ENCODE measurements around the gene CLIC6.

The CLIC6 gene

DNA sequence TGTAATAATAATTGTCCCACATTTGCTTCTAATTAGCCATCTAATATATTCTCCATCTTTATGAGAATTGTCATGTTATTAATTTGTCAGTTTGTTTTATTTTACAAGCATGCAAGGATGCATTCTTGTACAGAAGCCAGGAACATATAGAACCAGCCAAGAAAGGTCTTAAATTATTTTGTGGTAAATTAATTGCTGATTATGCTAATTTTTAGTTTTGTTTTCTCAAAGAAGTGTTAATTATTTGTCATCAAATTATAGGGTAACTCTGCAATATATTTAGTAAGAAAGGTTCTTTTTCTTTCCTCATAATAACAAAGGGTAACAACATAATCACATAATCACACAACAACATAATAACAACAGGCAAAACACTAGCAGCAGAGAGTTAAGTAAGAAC lies 5.7 kb downstream of the CLIC6 start:
- H3K27me3 Mint-ChIP-seq: peaks cover 21% of the 10 kb centered on the region

DNA sequence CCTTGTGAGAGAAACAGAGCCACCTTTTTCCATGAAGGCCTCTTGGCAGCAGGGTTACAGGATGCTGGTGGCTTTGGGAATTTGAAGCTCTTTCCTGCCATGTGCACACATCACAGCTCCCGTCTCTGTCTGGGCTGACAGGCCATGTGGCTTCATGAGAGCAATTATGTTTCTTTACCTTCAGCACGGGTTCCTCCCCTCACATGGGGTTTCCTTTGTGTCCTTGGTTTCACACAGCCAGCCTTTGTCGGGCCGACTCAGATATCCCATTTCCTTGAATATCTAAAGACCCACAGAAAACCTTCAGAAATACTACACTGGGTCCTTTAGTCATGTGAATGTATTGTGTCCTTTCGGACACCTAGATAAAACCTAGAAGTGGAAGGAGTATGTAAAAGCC lies 7.1 kb downstream of the CLIC6 start:
- peaks cover 23% of the 10 kb centered on the region for H3K27me3 Mint-ChIP-seq
- H3K4me3 Mint-ChIP-seq: no peak overlapping the region
- H3K4me1 Mint-ChIP-seq: peaks cover 6% of the 10 kb centered on the region
- H3K27ac Mint-ChIP-seq: no peak overlapping the region
- H3K36me3 Mint-ChIP-seq: peaks cover 3% of the 10 kb centered on the region
- H3K9me3 Mint-ChIP-seq: no peaks in the 10 kb centered on the region

More for the DNA sequence above, 5.7 kb downstream of the CLIC6 start:
- no peak overlapping the region for H3K4me3 Mint-ChIP-seq
- no peaks in the 10 kb centered on the region for H3K9me3 Mint-ChIP-seq
- H3K36me3 Mint-ChIP-seq: no peaks in the 10 kb centered on the region
- no peak overlapping the region for H3K27ac Mint-ChIP-seq
- peaks cover 9% of the 10 kb centered on the region for H3K4me1 Mint-ChIP-seq

DNA sequence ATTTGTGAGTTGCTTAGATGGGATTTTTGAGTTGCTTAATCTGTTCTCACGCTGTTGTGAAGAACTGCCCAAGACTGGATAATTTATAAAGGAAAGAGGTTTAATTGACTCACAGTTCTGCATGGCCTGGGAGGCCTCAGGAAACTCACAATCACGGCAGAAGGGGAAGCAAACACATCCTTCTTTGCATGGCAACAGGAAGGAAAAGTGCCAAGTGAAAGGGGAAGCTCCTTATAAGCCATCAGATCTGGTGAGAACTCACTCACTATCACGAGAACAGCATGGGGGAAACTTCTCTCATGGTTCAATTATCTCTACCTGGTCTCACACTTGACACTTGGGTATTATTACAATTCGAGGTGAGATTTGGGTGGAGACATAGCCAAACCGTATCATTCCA lies 10.3 kb downstream of the CLIC6 start:
- Mint-ChIP-seq H3K27ac (no peak overlapping the region), H3K4me3 (no peak overlapping the region), H3K4me1 (no peaks in the 10 kb centered on the region), H3K9me3 (peaks cover 4% of the 10 kb centered on the region), H3K36me3 (peaks cover 7% of the 10 kb centered on the region), H3K27me3 (peaks cover 8% of the 10 kb centered on the region)

DNA sequence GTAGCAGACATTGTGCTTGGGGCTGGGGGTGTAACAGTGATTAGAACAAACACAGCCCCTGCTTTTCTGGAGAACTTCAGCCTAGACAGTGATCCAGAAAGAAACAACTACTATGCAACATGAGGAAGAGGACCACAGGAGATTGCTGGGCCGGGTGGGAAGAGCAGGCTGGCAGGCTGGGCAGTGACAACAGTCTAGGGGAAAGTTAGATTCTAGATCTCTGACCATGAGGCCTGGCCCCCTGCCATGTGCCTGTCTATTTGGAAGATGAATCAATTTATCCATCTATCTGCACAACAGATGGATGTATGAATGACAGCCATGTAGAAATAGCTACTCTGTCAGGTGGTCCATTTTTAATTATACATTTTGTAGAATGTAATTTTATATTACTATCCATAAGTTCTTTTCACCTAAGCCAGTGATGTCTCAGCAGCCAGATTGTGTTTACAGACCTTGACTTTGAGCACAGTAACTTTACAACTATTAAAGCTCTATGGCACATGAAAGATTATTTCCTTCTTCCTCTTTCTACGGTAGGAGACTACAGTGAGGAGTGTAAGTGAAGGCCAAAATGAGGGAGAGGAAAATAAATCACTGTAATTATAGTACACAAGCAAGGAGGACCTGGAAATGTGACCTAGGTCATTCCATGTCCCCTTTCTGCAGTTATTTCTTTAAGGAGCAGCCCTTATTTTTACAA lies 15.5 kb downstream of the CLIC6 start:
- Mint-ChIP-seq H3K4me1 (no peaks in the 10 kb centered on the region), H3K27me3 (peaks cover 2% of the 10 kb centered on the region), H3K27ac (no peak overlapping the region), H3K4me3 (no peak overlapping the region), H3K9me3 (peaks cover 4% of the 10 kb centered on the region), H3K36me3 (peaks cover 7% of the 10 kb centered on the region)

DNA sequence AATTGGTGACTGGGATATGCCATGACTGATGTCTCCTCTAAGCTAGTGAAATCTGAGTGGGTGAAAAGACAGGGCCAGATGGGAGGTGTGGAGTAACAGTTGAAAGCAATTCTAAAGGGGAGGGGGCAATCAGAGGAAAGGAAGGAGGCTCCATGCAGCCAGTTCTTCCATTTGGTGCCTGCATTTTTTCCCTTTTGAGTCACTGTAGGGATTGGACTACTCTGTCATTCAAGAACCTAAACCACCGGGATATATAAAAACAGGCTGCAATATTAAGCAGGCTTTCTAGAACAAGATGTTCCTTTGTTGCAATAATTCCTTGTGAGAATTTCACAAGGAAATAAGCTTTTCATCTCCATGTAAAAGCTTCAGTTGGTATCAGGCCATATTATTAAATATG lies 18.3 kb downstream of the CLIC6 start:
- H3K27ac Mint-ChIP-seq: no peak overlapping the region
- H3K27me3 Mint-ChIP-seq: no peaks in the 10 kb centered on the region
- H3K36me3 Mint-ChIP-seq: peaks cover 1% of the 10 kb centered on the region
- H3K4me1 Mint-ChIP-seq: no peaks in the 10 kb centered on the region
- H3K9me3 Mint-ChIP-seq: no peaks in the 10 kb centered on the region
- no peak overlapping the region for H3K4me3 Mint-ChIP-seq

DNA sequence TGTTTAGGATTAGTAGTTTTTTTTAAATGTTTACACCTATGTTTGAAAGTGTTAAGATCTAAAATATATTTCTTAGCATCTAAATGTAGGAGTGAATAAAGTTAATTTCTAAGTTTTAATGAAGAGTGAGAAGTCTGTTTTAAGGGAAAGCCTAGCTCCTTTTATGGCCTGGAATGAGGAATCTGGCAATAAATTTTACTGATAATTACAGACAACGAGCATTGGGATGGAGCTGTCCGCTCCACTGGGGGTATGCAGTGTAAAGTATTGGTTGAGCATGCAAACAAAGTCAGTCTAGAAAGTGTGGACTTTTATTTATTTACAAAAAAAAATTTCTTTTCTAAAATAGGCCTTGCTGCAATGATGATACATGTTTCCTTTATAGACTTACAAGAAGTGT lies 19.0 kb downstream of the CLIC6 start:
- Mint-ChIP-seq H3K4me3 (no peak overlapping the region), H3K4me1 (no peaks in the 10 kb centered on the region), H3K9me3 (no peaks in the 10 kb centered on the region), H3K36me3 (no peaks in the 10 kb centered on the region), H3K27ac (no peak overlapping the region), H3K27me3 (no peaks in the 10 kb centered on the region)

DNA sequence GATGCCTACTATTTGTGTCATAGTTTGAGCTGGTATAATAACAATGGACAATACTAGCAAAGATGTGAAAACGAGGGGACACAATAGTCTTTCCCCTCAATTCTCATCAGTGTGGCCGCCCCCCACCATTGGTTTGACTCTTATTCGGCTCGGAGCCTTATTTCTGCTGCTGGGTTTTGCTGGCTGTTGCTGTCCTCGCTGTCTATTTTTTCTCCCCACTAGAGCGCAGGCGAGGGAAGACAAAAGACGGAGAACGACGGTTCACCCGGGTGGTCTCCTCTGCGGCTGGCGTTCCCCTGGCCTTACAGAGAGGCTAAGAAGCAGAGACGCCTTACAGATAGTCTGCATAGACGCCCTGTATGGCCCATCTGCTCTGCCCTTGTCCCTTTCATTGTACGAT lies 19.4 kb downstream of the CLIC6 start:
- no peaks in the 10 kb centered on the region for H3K36me3 Mint-ChIP-seq
- no peaks in the 10 kb centered on the region for H3K9me3 Mint-ChIP-seq
- no peaks in the 10 kb centered on the region for H3K27me3 Mint-ChIP-seq
- H3K4me1 Mint-ChIP-seq: no peaks in the 10 kb centered on the region
- no peak overlapping the region for H3K27ac Mint-ChIP-seq
- H3K4me3 Mint-ChIP-seq: no peak overlapping the region

DNA sequence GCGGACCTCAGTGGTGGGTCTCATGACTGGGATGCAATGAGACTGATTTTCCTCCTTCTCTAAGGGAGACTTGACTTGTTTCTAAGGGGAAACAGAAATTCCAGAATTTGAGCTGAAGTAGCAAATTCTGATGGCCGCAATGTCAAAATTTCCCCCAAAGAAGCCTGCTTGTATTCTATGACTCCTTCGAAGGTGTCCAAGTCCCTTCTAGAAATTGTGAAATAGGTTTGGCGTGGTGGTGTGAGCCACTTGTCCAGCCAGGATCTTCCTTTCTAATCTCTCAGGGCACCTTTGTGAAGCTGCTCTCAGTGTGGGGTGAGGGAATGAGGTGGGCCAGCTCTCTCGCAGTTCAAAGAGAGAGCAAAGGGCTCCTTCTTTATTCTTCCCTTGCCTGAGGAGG lies 19.9 kb downstream of the CLIC6 start:
- no peaks in the 10 kb centered on the region for H3K4me1 Mint-ChIP-seq
- H3K27ac Mint-ChIP-seq: no peak overlapping the region
- no peak overlapping the region for H3K4me3 Mint-ChIP-seq
- H3K27me3 Mint-ChIP-seq: no peaks in the 10 kb centered on the region
- H3K36me3 Mint-ChIP-seq: no peaks in the 10 kb centered on the region
- no peaks in the 10 kb centered on the region for H3K9me3 Mint-ChIP-seq

DNA sequence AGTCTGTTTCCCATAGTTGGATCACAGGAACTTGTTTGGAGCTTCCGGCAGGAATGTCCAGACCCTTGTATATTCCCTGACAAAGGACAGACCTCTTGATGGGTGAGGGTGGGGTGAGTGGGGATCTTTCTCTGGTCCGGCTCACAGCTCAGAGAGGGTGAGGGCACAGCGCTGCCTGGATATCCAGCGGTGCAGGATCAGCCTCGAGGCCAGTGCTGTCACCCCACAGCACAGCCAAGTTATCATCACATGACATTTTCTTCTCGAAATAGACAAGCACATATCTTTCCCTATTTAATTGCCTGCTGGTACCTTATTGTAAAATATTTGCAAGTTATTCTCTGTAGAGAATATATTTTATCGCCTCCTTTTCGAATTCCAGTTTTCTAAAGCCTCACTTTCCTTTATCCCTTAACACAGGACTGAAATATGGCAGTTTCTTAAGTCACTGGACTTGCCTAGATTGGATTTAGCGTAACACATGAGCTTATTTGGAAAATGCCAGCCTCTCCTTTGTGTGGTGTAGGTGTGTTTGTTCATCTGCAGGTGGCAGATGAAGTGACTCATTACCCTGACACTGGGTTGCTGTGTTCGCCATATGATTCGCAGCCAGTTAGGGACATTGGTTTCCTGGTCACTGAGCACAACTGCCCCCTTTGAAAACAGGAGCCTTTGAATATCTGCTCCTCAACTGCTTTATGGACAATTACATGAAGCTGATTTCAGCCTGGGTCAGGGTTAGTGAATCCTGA lies 21.4 kb downstream of the CLIC6 start:
- Mint-ChIP-seq H3K27ac (no peak overlapping the region), H3K4me1 (no peaks in the 10 kb centered on the region), H3K4me3 (no peak overlapping the region)

DNA sequence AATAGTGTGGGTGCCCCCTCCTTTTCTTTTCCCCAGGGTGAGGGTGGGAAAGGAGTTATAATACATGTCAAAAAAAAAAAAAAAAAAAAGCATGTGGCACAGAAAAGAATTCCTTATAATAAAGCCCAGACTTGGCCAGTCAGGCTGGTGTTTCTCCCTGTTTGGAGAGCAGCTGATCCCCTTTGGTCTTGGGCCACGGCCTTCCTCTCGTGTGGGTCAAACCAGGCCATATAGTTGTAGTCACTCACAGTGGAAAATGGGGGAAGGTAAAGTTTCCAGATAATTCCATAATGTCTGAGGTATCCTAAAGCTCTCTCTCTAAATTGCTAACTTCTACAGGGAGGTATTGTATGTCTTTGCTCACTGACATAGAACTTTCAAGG lies 22.0 kb downstream of the CLIC6 start:
- Mint-ChIP-seq H3K4me1 (no peaks in the 10 kb centered on the region), H3K9me3 (no peaks in the 10 kb centered on the region), H3K36me3 (peaks cover 1% of the 10 kb centered on the region), H3K27me3 (no peaks in the 10 kb centered on the region), H3K27ac (no peak overlapping the region), H3K4me3 (no peak overlapping the region)

More for the DNA sequence above, 21.4 kb downstream of the CLIC6 start:
- Mint-ChIP-seq H3K27me3 (no peaks in the 10 kb centered on the region), H3K9me3 (no peaks in the 10 kb centered on the region), H3K36me3 (peaks cover 1% of the 10 kb centered on the region)

DNA sequence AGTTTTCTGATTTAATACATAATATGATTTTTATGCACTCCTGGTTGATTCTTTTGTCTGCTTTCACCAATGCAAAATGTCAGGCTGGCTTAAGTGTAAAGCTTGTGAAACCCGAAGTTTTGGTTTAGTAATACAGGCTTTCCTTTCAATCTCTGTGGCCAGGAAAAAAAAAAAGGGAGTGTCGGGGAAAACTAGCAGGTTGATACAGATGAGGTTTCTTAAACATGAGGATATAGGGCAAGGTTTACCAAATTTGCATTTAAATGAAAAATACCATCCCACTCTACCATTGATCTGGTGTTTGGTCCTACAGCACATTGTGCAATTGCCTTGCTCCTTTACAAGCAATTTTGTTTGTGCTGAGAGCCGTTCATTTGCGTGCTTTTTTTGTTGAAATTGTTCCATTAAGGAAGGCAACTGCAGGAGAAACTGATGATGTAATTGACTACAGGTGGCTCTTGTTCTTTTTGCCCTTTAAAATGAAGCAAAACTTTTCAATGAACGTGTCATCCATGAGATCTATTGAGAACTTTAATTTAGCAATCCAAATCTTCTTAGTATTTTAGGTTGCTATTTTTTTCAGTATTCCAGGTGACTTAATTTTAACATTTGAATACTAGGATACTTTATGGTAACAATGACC lies 22.7 kb downstream of the CLIC6 start:
- no peak overlapping the region for H3K4me3 Mint-ChIP-seq
- no peaks in the 10 kb centered on the region for H3K27me3 Mint-ChIP-seq
- H3K4me1 Mint-ChIP-seq: no peaks in the 10 kb centered on the region
- H3K27ac Mint-ChIP-seq: no peak overlapping the region
- H3K9me3 Mint-ChIP-seq: no peaks in the 10 kb centered on the region
- peaks cover 1% of the 10 kb centered on the region for H3K36me3 Mint-ChIP-seq

DNA sequence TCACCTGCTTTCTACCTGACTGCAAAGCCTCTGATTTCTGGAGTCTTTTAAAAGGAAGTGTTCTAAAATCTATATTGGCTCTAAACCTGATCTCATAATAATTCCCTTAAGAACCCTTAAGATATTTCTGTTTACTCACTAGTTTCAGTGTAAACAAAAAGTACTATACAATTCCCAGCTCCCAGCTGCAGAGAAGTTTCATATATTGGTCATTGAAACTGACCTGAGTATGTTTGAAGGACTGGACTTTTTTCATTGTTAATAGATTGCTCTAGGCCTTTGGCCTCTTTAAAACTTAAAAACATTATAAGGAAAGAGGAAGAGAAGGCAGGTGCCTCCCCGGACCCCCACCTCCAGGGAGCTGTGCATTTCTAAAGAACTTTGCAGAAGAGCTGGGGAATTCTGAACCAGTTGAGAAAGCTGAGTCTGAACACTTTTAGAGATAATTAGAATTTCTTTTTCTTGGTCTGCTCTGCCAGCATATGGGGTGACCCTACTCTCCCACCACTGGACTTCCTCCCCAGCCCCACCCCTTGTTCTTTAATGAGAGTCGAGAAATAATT lies 23.7 kb downstream of the CLIC6 start:
- peaks cover 1% of the 10 kb centered on the region for H3K36me3 Mint-ChIP-seq
- H3K4me3 Mint-ChIP-seq: no peak overlapping the region
- no peak overlapping the region for H3K27ac Mint-ChIP-seq
- H3K9me3 Mint-ChIP-seq: no peaks in the 10 kb centered on the region
- H3K4me1 Mint-ChIP-seq: no peaks in the 10 kb centered on the region
- H3K27me3 Mint-ChIP-seq: no peaks in the 10 kb centered on the region

DNA sequence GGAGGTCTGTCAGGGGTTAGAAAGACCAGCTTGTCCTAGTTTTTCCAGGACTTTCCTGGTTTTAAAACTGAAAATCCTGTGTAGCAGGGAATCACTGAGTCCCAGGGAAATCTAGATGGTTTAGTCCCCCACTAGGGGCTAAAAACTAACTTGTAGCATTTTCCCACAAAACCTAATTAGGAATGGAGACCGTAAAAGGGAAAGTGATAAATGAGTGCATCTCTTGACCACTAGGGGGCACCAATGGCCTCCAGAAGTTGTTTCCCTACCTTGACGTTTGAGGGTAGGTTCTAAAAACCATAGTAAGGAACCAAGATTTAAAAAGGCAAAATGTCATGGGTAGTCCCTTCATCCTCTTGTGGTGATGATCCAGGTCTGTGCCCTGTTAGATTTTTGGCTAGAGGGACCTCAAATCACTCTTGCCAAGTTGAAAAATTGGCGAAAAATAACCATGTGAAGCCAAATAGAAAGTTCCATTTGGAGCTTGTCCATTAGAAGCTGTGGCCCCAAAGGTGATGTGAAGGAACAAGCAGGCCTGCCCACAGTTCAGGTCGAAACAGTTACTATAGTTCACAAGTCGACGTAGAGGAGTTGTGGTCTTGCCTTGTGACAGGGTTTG lies 24.5 kb downstream of the CLIC6 start:
- Mint-ChIP-seq H3K4me3 (no peak overlapping the region), H3K4me1 (no peaks in the 10 kb centered on the region)

DNA sequence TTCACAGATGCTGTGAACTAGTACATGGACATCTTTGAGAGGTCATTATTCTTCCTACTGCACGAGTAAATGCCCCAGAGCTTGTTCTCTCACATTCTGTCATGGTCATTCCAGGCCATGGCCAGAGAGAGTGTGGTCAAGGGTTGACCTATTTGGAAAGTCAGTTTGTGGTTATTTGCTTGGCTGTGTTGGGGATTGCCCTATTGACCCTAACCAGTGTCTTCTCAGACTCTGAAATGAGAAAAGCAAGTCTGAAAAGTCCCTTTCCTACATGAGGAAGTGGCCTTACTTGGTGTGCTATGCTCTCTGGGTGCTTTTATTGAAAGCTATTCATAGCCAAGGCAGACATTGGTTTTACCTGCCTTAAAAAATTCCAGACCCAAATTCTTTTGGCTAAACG lies 26.6 kb downstream of the CLIC6 start:
- peaks cover 1% of the 10 kb centered on the region for H3K36me3 Mint-ChIP-seq
- no peaks in the 10 kb centered on the region for H3K27me3 Mint-ChIP-seq
- no peak overlapping the region for H3K27ac Mint-ChIP-seq
- H3K9me3 Mint-ChIP-seq: no peaks in the 10 kb centered on the region
- H3K4me1 Mint-ChIP-seq: no peaks in the 10 kb centered on the region
- no peak overlapping the region for H3K4me3 Mint-ChIP-seq

More for the DNA sequence above, 24.5 kb downstream of the CLIC6 start:
- peaks cover 1% of the 10 kb centered on the region for H3K36me3 Mint-ChIP-seq
- no peaks in the 10 kb centered on the region for H3K9me3 Mint-ChIP-seq
- no peak overlapping the region for H3K27ac Mint-ChIP-seq
- H3K27me3 Mint-ChIP-seq: no peaks in the 10 kb centered on the region

DNA sequence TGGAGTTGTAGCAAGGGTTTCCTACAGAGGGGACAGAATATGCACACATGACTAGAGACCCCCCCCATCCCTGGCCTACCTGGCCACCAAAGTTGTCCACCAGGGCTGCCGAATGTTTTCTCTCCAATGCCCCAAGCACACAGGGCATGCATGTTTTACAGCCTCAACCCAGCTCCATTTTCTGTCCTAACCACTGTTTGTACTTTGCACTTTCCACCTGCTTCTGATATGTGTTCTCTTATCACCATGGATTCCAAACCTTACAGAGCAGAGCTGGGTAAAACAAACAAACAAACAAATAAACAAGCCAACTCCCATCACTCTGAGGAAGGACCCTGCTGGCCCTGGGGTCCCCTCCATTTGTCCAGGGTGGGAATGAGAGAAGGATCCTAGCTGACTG lies 27.3 kb downstream of the CLIC6 start:
- Mint-ChIP-seq H3K9me3 (no peaks in the 10 kb centered on the region), H3K27me3 (no peaks in the 10 kb centered on the region), H3K36me3 (peaks cover 1% of the 10 kb centered on the region), H3K4me3 (no peak overlapping the region), H3K27ac (no peak overlapping the region), H3K4me1 (no peaks in the 10 kb centered on the region)
